ENCODE measurements around the gene ABCC6. TPM values are rescaled to one million over a fixed set of nuclear protein-coding genes. Genes with fewer than 3 reads are reported as not detected.

Gene ABCC6
- total RNA-seq, 1 experiment from 2014 or later = not detected

- no TSS peak for BruUV-seq (replicated peaks)
Observed at GRCh38 chr16:16122264-16122663, 101.0 kb downstream of the ABCC6 start.

GRCh38 chr16:16121185-16121727, 102.0 kb downstream of the ABCC6 start:
- ChIA-PET CTCF (no interaction called here), POLR2A (ENCODE audit: low non-redundant PET) (no interaction called here)
- Histone ChIP-seq H3K4me3 (ENCODE audit: low read depth, low read length, poor library complexity, severe bottlenecking) (no peak overlapping the region), H3K9me3 (ENCODE audit: low read depth, low read length, poor library complexity, severe bottlenecking) (peaks cover 3% of the 10 kb centered on the region), H3K4me1 (ENCODE audit: insufficient read depth, low read length, poor library complexity, severe bottlenecking) (no peaks in the 10 kb centered on the region), H3K36me3 (ENCODE audit: insufficient read depth, low read length, poor library complexity, severe bottlenecking) (peaks cover 7% of the 10 kb centered on the region), H3K27me3 (replicated peaks; ENCODE audit: insufficient read depth, low read depth, low read length, poor library complexity) (no peaks in the 10 kb centered on the region), H3K27ac (ENCODE audit: low read depth, low read length, poor library complexity, severe bottlenecking) (no peak overlapping the region)
- intact Hi-C loops (cut with micrococcal nuclease; ENCODE audit: unreplicated experiment) = no loop called here
- no peak for DNase-seq (ENCODE audit: low spot score)
- BruUV-seq (replicated peaks) = no TSS peak
- no peak for TF ChIP-seq EZH2 (IDR thresholded peaks at IDR 0.05; ENCODE audit: borderline replicate concordance, low read depth, low read length, poor library complexity, severe bottlenecking)
- no peak for TF ChIP-seq CTCF (conservative IDR thresholded peaks at IDR 0.05; ENCODE audit: low read depth, low read length)

More at GRCh38 chr16:16122264-16122663, 101.0 kb downstream of the ABCC6 start:
- TF ChIP-seq EZH2 (IDR thresholded peaks at IDR 0.05; ENCODE audit: borderline replicate concordance, low read depth, low read length, poor library complexity, severe bottlenecking) = no peak
- no peak for TF ChIP-seq CTCF (conservative IDR thresholded peaks at IDR 0.05; ENCODE audit: low read depth, low read length)
- no peak for DNase-seq (ENCODE audit: low spot score)
- Histone ChIP-seq H3K27me3 (replicated peaks; ENCODE audit: insufficient read depth, low read depth, low read length, poor library complexity) (no peaks in the 10 kb centered on the region), H3K4me3 (ENCODE audit: low read depth, low read length, poor library complexity, severe bottlenecking) (no peak overlapping the region), H3K36me3 (ENCODE audit: insufficient read depth, low read length, poor library complexity, severe bottlenecking) (peaks cover 2% of the 10 kb centered on the region), H3K9me3 (ENCODE audit: low read depth, low read length, poor library complexity, severe bottlenecking) (peaks cover 3% of the 10 kb centered on the region), H3K4me1 (ENCODE audit: insufficient read depth, low read length, poor library complexity, severe bottlenecking) (no peaks in the 10 kb centered on the region), H3K27ac (ENCODE audit: low read depth, low read length, poor library complexity, severe bottlenecking) (no peak overlapping the region)
- intact Hi-C loops (cut with micrococcal nuclease; ENCODE audit: unreplicated experiment) = no loop called here
- CTCF ChIA-PET = no interaction called here
- POLR2A ChIA-PET (ENCODE audit: low non-redundant PET) = no interaction called here

GRCh38 chr16:16120382-16121184, 102.7 kb downstream of the ABCC6 start:
- Histone ChIP-seq H3K4me1 (ENCODE audit: insufficient read depth, low read length, poor library complexity, severe bottlenecking) (no peaks in the 10 kb centered on the region), H3K36me3 (ENCODE audit: insufficient read depth, low read length, poor library complexity, severe bottlenecking) (peaks cover 8% of the 10 kb centered on the region), H3K27ac (ENCODE audit: low read depth, low read length, poor library complexity, severe bottlenecking) (no peak overlapping the region), H3K27me3 (replicated peaks; ENCODE audit: insufficient read depth, low read depth, low read length, poor library complexity) (no peaks in the 10 kb centered on the region), H3K9me3 (ENCODE audit: low read depth, low read length, poor library complexity, severe bottlenecking) (peaks cover 3% of the 10 kb centered on the region), H3K4me3 (ENCODE audit: low read depth, low read length, poor library complexity, severe bottlenecking) (no peak overlapping the region)
- intact Hi-C loops (cut with micrococcal nuclease; ENCODE audit: unreplicated experiment) = no loop called here
- DNase-seq (ENCODE audit: low spot score) = no peak
- CTCF ChIA-PET = no interaction called here
- BruUV-seq (replicated peaks) = no TSS peak
- TF ChIP-seq EZH2 (IDR thresholded peaks at IDR 0.05; ENCODE audit: borderline replicate concordance, low read depth, low read length, poor library complexity, severe bottlenecking) = no peak
- TF ChIP-seq CTCF (conservative IDR thresholded peaks at IDR 0.05; ENCODE audit: low read depth, low read length) = no peak
- POLR2A ChIA-PET (ENCODE audit: low non-redundant PET) = no interaction called here
